ENCODE results near the gene MSH5. TPM values are rescaled to one million over a fixed set of nuclear protein-coding genes. Genes with fewer than 3 reads are reported as not detected.
"Not testable (repeated sequence)": the region's sequence is repeated elsewhere in the genome, so short reads cannot be mapped to it uniquely, and the experiment has no call there.

The MSH5 gene
- total RNA-seq, 6 experiments from 2014 or later: 3.2 to 8.5 (median 4.3) TPM

GRCh38 chr6:31705931-31706330 lies 33.9 kb upstream of the MSH5 start:
- Histone ChIP-seq H3K27ac (no peak overlapping the region), H3K27me3 (no peaks in the 10 kb centered on the region), H3K9me3 (no peaks in the 10 kb centered on the region), H3K36me3 (no peaks in the 10 kb centered on the region), H3K4me1 (peaks cover 0 to 17% (median 10%) of the 10 kb centered on the region in 4 donors), H3K4me3 (no peak overlapping the region)
- intact Hi-C loops (cut with DNase I): no loop called here
- ATAC-seq (no peak), DNase-seq (no peak)
- 93% methylated on average over 5 of the region's 6 CpGs for WGBS (ENCODE audit: insufficient coverage, low coverage, low lambda C conversion rate, missing lambda C conversion rate)
- TF ChIP-seq POLR2A (IDR thresholded peaks at IDR 0.05) (no peak), CTCF (IDR thresholded peaks at IDR 0.05) (no peak)

DNA sequence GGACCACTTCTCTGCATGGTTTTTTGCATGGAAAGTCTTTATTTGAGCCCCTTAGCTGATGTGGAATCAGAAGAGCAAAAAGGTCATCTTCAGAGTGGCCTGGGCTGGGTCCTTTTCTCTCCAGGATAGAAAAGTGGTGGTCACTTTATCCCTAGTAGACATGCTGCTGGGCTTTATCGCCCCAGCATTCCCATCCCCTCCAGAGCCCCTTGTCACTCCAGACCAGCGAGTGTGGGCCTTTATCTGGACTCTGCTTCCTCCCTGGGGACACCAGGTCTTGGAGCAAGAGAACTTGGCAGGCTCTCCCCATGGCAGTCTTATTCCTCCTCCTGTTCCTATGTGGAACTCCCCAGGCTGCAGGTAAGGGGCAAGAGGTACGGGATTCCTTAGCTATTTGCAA lies 33.2 kb upstream of the MSH5 start, which contains the start of gene LY6G6F:
LY6G6F (plus strand) TSS at position 268 of the 400 bp plus-strand sequence; CDS start at position 309, 41 bp downstream.
- TF ChIP-seq CTCF (IDR thresholded peaks at IDR 0.05) (no peak), POLR2A (IDR thresholded peaks at IDR 0.05) (no peak)
- Histone ChIP-seq H3K27me3 (no peaks in the 10 kb centered on the region), H3K4me1 (peaks cover 0 to 12% (median 6%) of the 10 kb centered on the region in 4 donors), H3K9me3 (no peaks in the 10 kb centered on the region), H3K27ac (no peak within 1 kb of the TSS), H3K36me3 (no peaks in the 10 kb centered on the region), H3K4me3 (no peak within 1 kb of the TSS)
- ATAC-seq (no peak), DNase-seq (no peak)
- 35% methylated on average over 2 of the region's 3 CpGs for WGBS (ENCODE audit: insufficient coverage, low coverage, low lambda C conversion rate, missing lambda C conversion rate)
- intact Hi-C loops (cut with DNase I): no loop called here

- TF ChIP-seq POLR2A (IDR thresholded peaks at IDR 0.05) (no peak), CTCF (IDR thresholded peaks at IDR 0.05) (no peak)
Observed at GRCh38 chr6:31707701-31708100, 32.1 kb upstream of the MSH5 start.

GRCh38 chr6:31708224-31708623 lies 31.6 kb upstream of the MSH5 start:
- Histone ChIP-seq H3K27ac (no peak overlapping the region), H3K36me3 (no peaks in the 10 kb centered on the region), H3K4me1 (peaks cover 0 to 5% (median 0%) of the 10 kb centered on the region in 4 donors), H3K4me3 (no peak overlapping the region), H3K27me3 (no peaks in the 10 kb centered on the region), H3K9me3 (no peaks in the 10 kb centered on the region)
- no peak for DNase-seq
- no peak for ATAC-seq
- WGBS (ENCODE audit: insufficient coverage, low coverage, low lambda C conversion rate, missing lambda C conversion rate): 84% methylated on average over 3 of the region's 3 CpGs
- intact Hi-C loops (cut with DNase I): no loop called here
- TF ChIP-seq CTCF (IDR thresholded peaks at IDR 0.05) (no peak), POLR2A (IDR thresholded peaks at IDR 0.05) (no peak)

More at GRCh38 chr6:31707701-31708100, 32.1 kb upstream of the MSH5 start:
- no peak overlapping the region for H3K27ac ChIP-seq
- ATAC-seq (no peak), DNase-seq (no peak)
- H3K36me3 ChIP-seq: no peaks in the 10 kb centered on the region
- WGBS (ENCODE audit: insufficient coverage, low coverage, low lambda C conversion rate, missing lambda C conversion rate): 100% methylated on average over 1 of the region's 10 CpGs
- H3K4me1 ChIP-seq: peaks cover 0 to 5% (median 0%) of the 10 kb centered on the region in 4 donors
- H3K9me3 ChIP-seq: no peaks in the 10 kb centered on the region
- intact Hi-C loops (cut with DNase I): no loop called here
- no peak overlapping the region for H3K4me3 ChIP-seq
- H3K27me3 ChIP-seq: no peaks in the 10 kb centered on the region

GRCh38 chr6:31709157-31709556 lies 30.6 kb upstream of the MSH5 start:
- H3K27ac ChIP-seq; H3K4me3 ChIP-seq; H3K36me3 ChIP-seq; H3K4me1 ChIP-seq; H3K27me3 ChIP-seq; H3K9me3 ChIP-seq; DNase-seq; ATAC-seq; intact Hi-C loops (cut with DNase I): not testable (repeated sequence)
- WGBS (ENCODE audit: insufficient coverage, low coverage, low lambda C conversion rate, missing lambda C conversion rate): 57% methylated on average over 9 of the region's 11 CpGs
